Measurements from ENCODE around the gene RSAD1. TPM values are rescaled to one million over a fixed set of nuclear protein-coding genes. Genes with fewer than 3 reads are reported as not detected.
A peak's percentile ranks its signal among the peaks of the same experiment; 100 is the strongest.
"Not testable (repeated sequence)": the region's sequence is repeated elsewhere in the genome, so short reads cannot be mapped to it uniquely, and the experiment has no call there.

Gene RSAD1
- total and polyA plus RNA-seq, 2 donors: 18.7 to 36.4 TPM

DNA sequence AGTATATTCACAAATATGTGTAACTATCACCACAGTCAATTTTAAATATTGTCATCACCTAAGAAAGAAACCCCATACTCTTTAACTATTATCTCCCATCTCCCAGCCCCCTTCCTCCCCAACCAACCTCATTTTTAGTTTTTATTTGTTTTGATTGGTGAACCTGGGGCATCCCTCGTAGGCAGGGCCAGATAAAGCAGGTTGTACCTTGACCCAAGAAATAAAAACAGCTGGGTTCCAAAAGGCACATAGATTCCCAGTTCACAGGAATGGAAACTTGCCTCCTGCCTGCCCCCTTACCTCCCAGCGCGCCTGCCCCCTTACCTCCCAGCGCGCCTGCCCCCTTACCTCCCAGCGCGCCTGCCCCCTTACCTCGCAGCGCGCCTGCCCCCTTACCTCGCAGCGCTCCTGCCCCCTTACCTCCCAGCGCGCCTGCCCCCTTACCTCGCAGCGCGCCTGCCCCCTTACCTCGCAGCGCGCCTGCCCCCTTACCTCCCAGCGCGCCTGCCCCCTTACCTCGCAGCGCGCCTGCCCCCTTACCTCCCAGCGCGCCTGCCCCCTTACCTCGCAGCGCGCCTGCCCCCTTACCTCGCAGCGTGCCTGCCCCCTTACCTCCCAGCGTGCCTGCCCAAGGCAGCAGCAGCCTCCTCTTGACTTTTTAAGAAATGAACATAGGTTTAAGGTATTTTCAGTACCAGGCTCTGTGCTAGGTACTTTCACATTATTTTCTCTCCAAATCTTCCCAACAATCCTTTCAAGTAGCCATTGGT, 2.7 kb upstream of the RSAD1 start:
- H3K27ac ChIP-seq (ENCODE audit: low read depth in 1 of 2, low read length in 1 of 2); H3K36me3 ChIP-seq (ENCODE audit: control insufficient read depth in 2 of 2, insufficient read depth in 2 of 2, low read length in 1 of 2); H3K9me3 ChIP-seq (ENCODE audit: control insufficient read depth in 2 of 2, insufficient read depth in 1 of 2, low read length in 1 of 2); H3K4me3 ChIP-seq (ENCODE audit: low read length in 2 of 2); H3K27me3 ChIP-seq (ENCODE audit: control insufficient read depth in 2 of 2, insufficient read depth in 1 of 2, low read length in 1 of 2); DNase-seq (ENCODE audit: low read depth in 6 of 9, low spot score in 9 of 9): not testable (repeated sequence)
- peaks cover 10 to 25% of the 10 kb centered on the region in 2 donors for H3K4me1 ChIP-seq (ENCODE audit: control insufficient read depth in 2 of 2, insufficient read depth in 2 of 2, low read length in 2 of 2)
- WGBS: 83% methylated on average over 33 of the region's 33 CpGs

DNA sequence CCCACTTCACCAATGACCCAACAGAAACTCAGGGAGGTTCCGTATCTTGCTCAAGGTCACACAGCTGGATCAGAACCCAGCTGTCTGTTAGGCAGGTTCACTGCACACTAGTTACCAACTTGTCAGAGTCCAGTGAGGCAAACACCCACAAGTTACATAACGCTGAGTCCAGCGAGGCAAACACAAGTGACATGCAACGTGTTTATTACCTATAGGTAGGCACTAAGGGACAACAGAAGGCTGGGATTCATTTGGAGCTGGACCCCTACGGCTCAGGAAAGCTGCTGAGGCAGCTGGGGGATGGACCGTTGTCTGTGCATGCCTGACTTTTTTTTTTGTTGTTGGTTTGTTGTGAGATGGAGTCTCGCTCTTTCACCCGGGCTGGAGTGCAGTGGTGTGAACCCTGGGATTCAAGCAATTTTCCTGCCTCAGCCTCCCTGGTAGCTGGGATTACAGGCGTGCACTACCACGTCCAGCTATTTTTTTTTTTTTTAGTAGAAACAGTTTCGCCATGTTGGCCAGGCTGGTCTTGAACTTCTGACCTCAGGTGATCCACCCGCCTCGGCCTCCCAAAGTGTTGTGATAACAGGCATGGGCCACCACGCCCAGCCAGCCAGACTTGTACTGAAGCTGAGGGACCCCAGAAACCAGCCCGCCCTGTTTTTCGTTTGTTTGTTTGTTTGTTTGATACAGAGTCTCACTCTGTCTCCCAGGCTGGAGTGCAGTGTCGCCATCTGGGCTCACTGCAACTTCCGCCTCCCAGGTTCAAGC, 1.9 kb upstream of the RSAD1 start:
- Histone ChIP-seq H3K27me3 (ENCODE audit: control insufficient read depth in 2 of 2, insufficient read depth in 1 of 2, low read length in 1 of 2) (peaks cover 0 to 5% of the 10 kb centered on the region in 2 donors), H3K4me3 (ENCODE audit: low read length in 2 of 2) (no peak overlapping the region), H3K36me3 (ENCODE audit: control insufficient read depth in 2 of 2, insufficient read depth in 2 of 2, low read length in 1 of 2) (peaks cover 4 to 6% of the 10 kb centered on the region in 2 donors), H3K4me1 (ENCODE audit: control insufficient read depth in 2 of 2, insufficient read depth in 2 of 2, low read length in 2 of 2) (peaks cover 10 to 17% of the 10 kb centered on the region in 2 donors), H3K9me3 (ENCODE audit: control insufficient read depth in 2 of 2, insufficient read depth in 1 of 2, low read length in 1 of 2) (no peaks in the 10 kb centered on the region), H3K27ac (ENCODE audit: low read depth in 1 of 2, low read length in 1 of 2) (no peak overlapping the region)
- WGBS: 93% methylated on average over 18 of the region's 18 CpGs
- DNase-seq (ENCODE audit: low read depth in 6 of 9, low spot score in 9 of 9): no peak

DNA sequence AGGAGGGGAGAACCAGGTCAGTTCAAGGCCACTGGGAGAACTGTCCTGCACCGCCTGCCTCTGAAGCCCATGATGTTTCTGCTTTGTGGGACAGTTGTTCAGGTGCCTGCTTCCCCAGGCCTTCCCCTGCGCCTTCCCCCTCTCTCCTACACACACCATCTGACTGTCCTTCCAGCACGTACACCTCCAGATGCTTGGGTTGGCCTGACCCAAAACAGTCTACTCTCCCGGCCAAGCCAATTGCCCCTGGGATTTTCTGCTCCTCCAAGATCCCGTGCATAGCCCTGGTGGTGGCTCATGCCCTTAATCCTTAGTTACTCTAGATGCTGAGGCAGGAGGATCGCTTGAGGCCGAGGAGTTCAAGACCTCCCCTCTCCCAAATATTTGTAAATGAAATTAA, 684 bp upstream of the RSAD1 start:
- H3K27ac ChIP-seq (ENCODE audit: low read depth in 1 of 2, low read length in 1 of 2): peak overlapping the region; percentile 69 to 70
- H3K9me3 ChIP-seq (ENCODE audit: control insufficient read depth in 2 of 2, insufficient read depth in 1 of 2, low read length in 1 of 2): peaks cover 0 to 4% of the 10 kb centered on the region in 2 donors
- WGBS: 93% methylated on average over 7 of the region's 7 CpGs
- no peak for DNase-seq (ENCODE audit: low read depth in 6 of 9, low spot score in 9 of 9)
- H3K4me1 ChIP-seq (ENCODE audit: control insufficient read depth in 2 of 2, insufficient read depth in 2 of 2, low read length in 2 of 2): peaks cover 10 to 16% of the 10 kb centered on the region in 2 donors
- H3K36me3 ChIP-seq (ENCODE audit: control insufficient read depth in 2 of 2, insufficient read depth in 2 of 2, low read length in 1 of 2): peaks cover 4 to 16% of the 10 kb centered on the region in 2 donors
- peaks cover 0 to 5% of the 10 kb centered on the region in 2 donors for H3K27me3 ChIP-seq (ENCODE audit: control insufficient read depth in 2 of 2, insufficient read depth in 1 of 2, low read length in 1 of 2)
- H3K4me3 ChIP-seq (ENCODE audit: low read length in 2 of 2): peak overlapping the region; percentile 45 to 57

DNA sequence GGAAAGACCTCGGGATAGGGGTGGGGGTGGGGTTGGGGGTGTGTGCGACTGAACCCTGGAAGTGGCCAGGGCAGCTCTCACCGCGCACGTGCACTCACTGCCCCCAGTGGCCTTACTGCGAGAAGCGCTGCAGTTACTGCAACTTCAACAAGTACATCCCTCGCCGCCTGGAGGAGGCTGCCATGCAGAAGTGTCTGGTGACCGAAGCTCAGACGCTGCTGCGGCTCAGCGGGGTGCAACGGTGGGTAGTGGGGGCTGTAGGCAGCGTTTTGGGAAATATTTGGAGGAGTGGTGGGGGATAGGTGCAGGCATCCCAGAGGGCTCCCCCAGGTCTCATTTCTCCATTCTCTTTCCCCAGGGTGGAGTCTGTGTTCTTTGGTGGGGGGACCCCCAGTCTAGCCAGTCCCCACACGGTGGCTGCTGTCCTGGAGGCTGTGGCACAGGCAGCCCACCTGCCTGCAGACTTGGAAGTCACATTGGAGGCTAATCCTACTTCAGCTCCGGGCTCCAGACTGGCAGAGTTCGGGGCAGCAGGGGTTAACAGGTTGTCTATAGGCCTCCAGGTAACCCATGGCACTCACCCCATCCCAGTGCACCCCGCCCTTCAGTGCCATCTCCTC, 972 bp downstream of the RSAD1 start:
- 19% methylated on average over 19 of the region's 19 CpGs for WGBS
- Histone ChIP-seq H3K36me3 (ENCODE audit: control insufficient read depth in 2 of 2, insufficient read depth in 2 of 2, low read length in 1 of 2) (peaks cover 17 to 31% of the 10 kb centered on the region in 2 donors), H3K27me3 (ENCODE audit: control insufficient read depth in 2 of 2, insufficient read depth in 1 of 2, low read length in 1 of 2) (peaks cover 0 to 5% of the 10 kb centered on the region in 2 donors), H3K27ac (ENCODE audit: low read depth in 1 of 2, low read length in 1 of 2) (peak overlapping the region in 1 of 2 donors; percentile 31), H3K4me3 (ENCODE audit: low read length in 2 of 2) (peak overlapping the region; percentile 57 to 84), H3K4me1 (ENCODE audit: control insufficient read depth in 2 of 2, insufficient read depth in 2 of 2, low read length in 2 of 2) (peaks cover 10 to 16% of the 10 kb centered on the region in 2 donors), H3K9me3 (ENCODE audit: control insufficient read depth in 2 of 2, insufficient read depth in 1 of 2, low read length in 1 of 2) (peaks cover 0 to 4% of the 10 kb centered on the region in 2 donors)
- peak in 6 of 9 donors; percentile 18 to 76 (median 52) for DNase-seq (ENCODE audit: low read depth in 6 of 9, low spot score in 9 of 9)

DNA sequence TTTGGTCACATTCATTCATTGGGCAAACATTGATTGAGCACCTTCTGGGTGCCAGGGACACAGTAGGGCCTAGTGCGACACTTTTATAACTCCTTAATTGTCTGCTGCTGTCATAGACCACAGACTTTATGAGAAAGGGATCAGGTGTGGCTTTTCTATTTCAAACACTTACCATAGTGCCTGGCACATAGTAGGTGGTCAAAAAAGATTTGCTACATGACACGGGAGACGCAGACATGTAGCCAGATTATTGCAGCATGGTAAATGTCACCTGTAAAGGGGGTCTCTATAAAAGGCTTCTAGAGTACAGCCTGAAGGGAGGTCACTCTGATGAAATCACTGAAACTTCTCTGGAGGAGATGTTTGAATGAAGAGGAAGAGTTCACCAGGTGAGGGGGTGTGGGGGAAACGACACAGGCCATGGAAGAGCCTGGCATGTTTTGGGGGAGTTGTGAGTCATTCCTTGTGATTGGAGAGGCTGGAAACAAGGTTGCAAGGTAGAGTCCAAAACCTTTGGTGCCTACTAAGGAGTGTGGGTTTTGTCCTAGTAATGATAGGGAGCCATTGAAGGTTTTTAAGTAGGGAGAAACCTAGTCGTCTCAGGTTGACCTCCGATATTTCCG, 1.6 kb downstream of the RSAD1 start:
- no peak for DNase-seq (ENCODE audit: low read depth in 6 of 9, low spot score in 9 of 9)
- no peak overlapping the region for H3K4me3 ChIP-seq (ENCODE audit: low read length in 2 of 2)
- peaks cover 10 to 16% of the 10 kb centered on the region in 2 donors for H3K4me1 ChIP-seq (ENCODE audit: control insufficient read depth in 2 of 2, insufficient read depth in 2 of 2, low read length in 2 of 2)
- peaks cover 0 to 4% of the 10 kb centered on the region in 2 donors for H3K9me3 ChIP-seq (ENCODE audit: control insufficient read depth in 2 of 2, insufficient read depth in 1 of 2, low read length in 1 of 2)
- no peak overlapping the region for H3K27ac ChIP-seq (ENCODE audit: low read depth in 1 of 2, low read length in 1 of 2)
- H3K36me3 ChIP-seq (ENCODE audit: control insufficient read depth in 2 of 2, insufficient read depth in 2 of 2, low read length in 1 of 2): peaks cover 20 to 36% of the 10 kb centered on the region in 2 donors
- H3K27me3 ChIP-seq (ENCODE audit: control insufficient read depth in 2 of 2, insufficient read depth in 1 of 2, low read length in 1 of 2): peaks cover 0 to 5% of the 10 kb centered on the region in 2 donors
- 98% methylated on average over 7 of the region's 7 CpGs for WGBS

DNA sequence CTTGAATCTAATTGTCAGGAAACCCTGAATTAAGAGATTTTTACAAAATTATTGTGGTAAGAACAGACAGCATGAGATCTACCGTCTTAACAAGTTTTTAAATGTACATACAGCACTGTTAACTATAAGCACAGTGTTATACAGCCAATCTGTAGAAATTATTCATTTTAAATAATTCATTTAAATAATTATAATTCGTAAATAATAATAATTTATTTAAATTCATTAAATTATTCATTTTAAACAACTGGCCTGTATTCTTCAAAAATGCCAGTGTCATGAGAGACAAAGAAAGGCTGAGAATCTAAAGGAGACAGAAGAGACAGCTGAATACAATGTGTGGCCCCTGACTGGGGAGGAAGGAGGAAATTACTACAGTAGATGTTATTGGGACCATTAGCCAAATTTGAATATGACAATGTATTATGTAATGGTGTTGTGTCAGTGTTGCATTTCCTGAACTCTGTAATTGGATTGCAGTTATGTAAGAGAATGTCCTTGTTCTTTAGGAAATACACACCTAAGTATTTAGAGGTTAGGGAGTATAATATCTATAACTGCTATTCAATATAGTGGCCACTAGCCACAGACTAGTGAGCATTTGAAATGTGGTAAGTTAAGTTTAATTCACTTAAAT, 2.3 kb downstream of the RSAD1 start:
- H3K4me1 ChIP-seq (ENCODE audit: control insufficient read depth in 2 of 2, insufficient read depth in 2 of 2, low read length in 2 of 2): peaks cover 10 to 16% of the 10 kb centered on the region in 2 donors
- no peak overlapping the region for H3K4me3 ChIP-seq (ENCODE audit: low read length in 2 of 2)
- WGBS: 99% methylated on average over 2 of the region's 2 CpGs
- peaks cover 0 to 4% of the 10 kb centered on the region in 2 donors for H3K9me3 ChIP-seq (ENCODE audit: control insufficient read depth in 2 of 2, insufficient read depth in 1 of 2, low read length in 1 of 2)
- no peak overlapping the region for H3K27ac ChIP-seq (ENCODE audit: low read depth in 1 of 2, low read length in 1 of 2)
- no peak for DNase-seq (ENCODE audit: low read depth in 6 of 9, low spot score in 9 of 9)
- H3K27me3 ChIP-seq (ENCODE audit: control insufficient read depth in 2 of 2, insufficient read depth in 1 of 2, low read length in 1 of 2): peaks cover 0 to 5% of the 10 kb centered on the region in 2 donors
- H3K36me3 ChIP-seq (ENCODE audit: control insufficient read depth in 2 of 2, insufficient read depth in 2 of 2, low read length in 1 of 2): peaks cover 24 to 41% of the 10 kb centered on the region in 2 donors

DNA sequence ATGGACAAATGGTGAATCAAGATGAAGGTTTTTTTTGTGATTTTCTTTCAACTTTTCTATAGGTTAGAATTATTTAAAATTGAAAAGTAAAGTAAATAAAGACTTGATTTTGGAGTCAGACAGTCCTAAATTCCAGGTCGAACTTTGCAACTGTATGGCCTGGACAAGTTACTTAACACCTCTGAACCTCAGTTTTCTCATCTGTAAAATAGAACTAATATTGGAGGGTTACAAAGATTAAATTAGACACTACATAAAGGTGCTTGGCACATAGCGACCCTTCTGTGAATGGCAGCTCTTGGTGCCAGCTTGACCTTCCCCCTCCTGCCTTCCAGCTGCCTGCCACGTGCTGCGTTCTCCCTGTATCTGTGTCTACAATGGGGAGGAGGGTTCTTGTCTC, 3.0 kb downstream of the RSAD1 start:
- Histone ChIP-seq H3K4me1 (ENCODE audit: control insufficient read depth in 2 of 2, insufficient read depth in 2 of 2, low read length in 2 of 2) (peaks cover 10 to 16% of the 10 kb centered on the region in 2 donors), H3K9me3 (ENCODE audit: control insufficient read depth in 2 of 2, insufficient read depth in 1 of 2, low read length in 1 of 2) (peaks cover 0 to 4% of the 10 kb centered on the region in 2 donors), H3K27me3 (ENCODE audit: control insufficient read depth in 2 of 2, insufficient read depth in 1 of 2, low read length in 1 of 2) (no peaks in the 10 kb centered on the region), H3K27ac (ENCODE audit: low read depth in 1 of 2, low read length in 1 of 2) (no peak overlapping the region), H3K36me3 (ENCODE audit: control insufficient read depth in 2 of 2, insufficient read depth in 2 of 2, low read length in 1 of 2) (peaks cover 24 to 41% of the 10 kb centered on the region in 2 donors), H3K4me3 (ENCODE audit: low read length in 2 of 2) (no peak overlapping the region)
- over 99% methylated on average over 4 of the region's 4 CpGs for WGBS
- no peak for DNase-seq (ENCODE audit: low read depth in 6 of 9, low spot score in 9 of 9)

DNA sequence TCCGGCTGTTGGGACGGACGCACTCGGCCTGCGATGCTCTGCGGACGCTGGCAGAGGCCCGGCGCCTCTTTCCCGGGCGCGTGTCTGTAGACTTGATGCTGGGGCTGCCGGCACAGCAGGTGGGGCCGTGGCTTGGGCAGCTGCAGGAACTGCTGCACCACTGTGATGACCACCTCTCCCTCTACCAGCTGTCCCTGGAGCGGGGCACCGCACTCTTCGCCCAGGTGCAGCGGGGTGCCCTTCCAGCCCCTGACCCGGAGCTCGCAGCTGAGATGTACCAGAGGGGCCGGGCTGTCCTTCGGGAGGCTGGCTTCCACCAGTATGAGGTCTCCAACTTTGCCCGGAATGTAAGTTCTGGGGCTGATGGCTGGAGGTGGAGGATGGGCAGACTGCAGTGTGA, 3.5 kb downstream of the RSAD1 start:
- no peak overlapping the region for H3K27ac ChIP-seq (ENCODE audit: low read depth in 1 of 2, low read length in 1 of 2)
- no peaks in the 10 kb centered on the region for H3K27me3 ChIP-seq (ENCODE audit: control insufficient read depth in 2 of 2, insufficient read depth in 1 of 2, low read length in 1 of 2)
- H3K36me3 ChIP-seq (ENCODE audit: control insufficient read depth in 2 of 2, insufficient read depth in 2 of 2, low read length in 1 of 2): peaks cover 24 to 41% of the 10 kb centered on the region in 2 donors
- DNase-seq (ENCODE audit: low read depth in 6 of 9, low spot score in 9 of 9): no peak
- H3K4me3 ChIP-seq (ENCODE audit: low read length in 2 of 2): no peak overlapping the region
- 98% methylated on average over 23 of the region's 23 CpGs for WGBS
- peaks cover 10 to 16% of the 10 kb centered on the region in 2 donors for H3K4me1 ChIP-seq (ENCODE audit: control insufficient read depth in 2 of 2, insufficient read depth in 2 of 2, low read length in 2 of 2)
- H3K9me3 ChIP-seq (ENCODE audit: control insufficient read depth in 2 of 2, insufficient read depth in 1 of 2, low read length in 1 of 2): peaks cover 0 to 4% of the 10 kb centered on the region in 2 donors

Data from thymus (tissue), 11 donors.